Bronchial epithelial cell (primary cell): Measurements from ENCODE around the gene ZNF784. TPM values are rescaled to one million over a fixed set of nuclear protein-coding genes. Genes with fewer than 3 reads are reported as not detected.
"Not testable (repeated sequence)": the region's sequence is repeated elsewhere in the genome, so short reads cannot be mapped to it uniquely, and the experiment has no call there.

Experiments used
- DNase-seq: peaks from one replicate; pipeline ENCODE4 v3.0.0-alpha.2; 2010; ENCODE audit warnings: low read depth
- FAIRE-seq: peaks from 2 replicates; lab custom pipeline; 2011; peaks lifted over from hg19 to GRCh38; lab: Jason Lieb, UNC
- H3K27me3 ChIP-seq: 2 replicates; pipeline ENCODE4 v1.5.1; 2011; ENCODE audit warnings: low read length; ENCODE audit not compliant: control insufficient read depth, insufficient read depth
- H3K36me3 ChIP-seq: 2 replicates; pipeline ENCODE4 v1.5.1; 2011; ENCODE audit warnings: low read length; ENCODE audit not compliant: control insufficient read depth, insufficient read depth
- H3K4me3 ChIP-seq: 2 replicates; pipeline ENCODE4 v1.5.1; 2011; ENCODE audit warnings: mild to moderate bottlenecking, low read depth, low read length, control low read depth
- CTCF ChIP-seq: IDR thresholded peaks from 2 replicates; pipeline ENCODE4 v1.5.1; 2011; ENCODE audit warnings: mild to moderate bottlenecking, moderate library complexity, low read length, control low read depth, inconsistent platforms; ENCODE audit not compliant: insufficient read depth, severe bottlenecking
- total RNA-seq: library from RNA; depleted of rRNA; stranded (reverse); fragments of >200 nt; gene quantifications from 2 replicates; pipeline ENCODE4 v1.2.1, GENCODE V29; 2014

The ZNF784 gene
- total RNA-seq, 1 donor from 2014 or later: 5.0 TPM

- no peak for DNase-seq
- no peak overlapping the region for H3K4me3 ChIP-seq
- H3K27me3 ChIP-seq: no peaks in the 10 kb centered on the region
- no peaks in the 10 kb centered on the region for H3K36me3 ChIP-seq
- no peak for FAIRE-seq
- no peak for TF ChIP-seq CTCF
These were observed 46.2 kb downstream of the ZNF784 start for GRCh38 chr19:55578031-55578760.

DNA sequence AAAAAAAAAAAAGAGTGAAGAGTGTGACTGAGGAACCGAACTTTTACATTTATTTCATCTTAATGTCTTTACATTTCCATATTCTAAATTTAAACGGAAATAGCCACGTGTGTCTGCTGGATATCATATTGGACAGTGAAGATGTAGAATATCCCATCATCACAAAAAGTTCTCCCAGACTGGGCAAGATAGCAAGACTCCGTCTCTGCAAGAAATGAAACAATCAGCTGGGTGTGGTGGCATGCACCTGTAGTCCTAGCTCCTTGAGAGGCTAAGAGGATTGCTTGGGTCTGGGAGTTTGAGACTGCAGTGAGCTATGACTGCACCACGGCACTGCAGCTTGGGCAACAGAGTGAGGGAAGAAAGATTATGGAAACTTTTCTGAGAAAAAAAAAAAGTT is 47.6 kb downstream of the ZNF784 start:
- H3K27me3 ChIP-seq: no peaks in the 10 kb centered on the region
- H3K4me3 ChIP-seq: no peak overlapping the region
- H3K36me3 ChIP-seq: no peaks in the 10 kb centered on the region
- FAIRE-seq (no peak), DNase-seq (no peak)
- no peak for TF ChIP-seq CTCF

DNA sequence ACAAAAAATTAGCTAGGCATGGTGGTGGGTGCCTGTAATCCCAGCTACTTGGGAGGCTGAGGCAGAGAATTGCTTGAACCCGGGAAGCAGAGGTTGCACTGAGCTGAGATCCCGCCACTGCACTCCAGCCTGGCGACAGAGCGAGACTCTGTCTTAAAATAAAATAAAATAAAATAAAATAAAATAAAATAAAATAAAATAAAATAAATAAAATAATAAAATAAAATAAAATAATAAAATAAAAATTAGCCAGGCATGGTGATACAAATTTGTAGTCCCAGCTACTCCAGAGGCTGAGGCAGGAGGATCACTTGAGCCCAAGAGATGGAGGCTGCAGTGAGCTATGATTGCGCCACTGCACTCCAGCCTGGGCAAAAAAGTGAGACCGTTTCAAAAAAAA is 50.4 kb downstream of the ZNF784 start:
- DNase-seq, H3K27me3 ChIP-seq, FAIRE-seq, H3K4me3 ChIP-seq, H3K36me3 ChIP-seq: not testable (repeated sequence)

Other genes starting within 250 kb of the ZNF784 start
- not detected in 2 replicates for gene TMEM190, start 247.7 kb downstream of the ZNF784 start, total RNA-seq
- gene TMEM238, start 240.3 kb downstream of the ZNF784 start, total RNA-seq: 3.1 and 10.0 TPM in 2 replicates
- 348 and 603 TPM in 2 replicates for gene RPL28, start 238.6 kb downstream of the ZNF784 start, total RNA-seq
- 38.2 and 50.4 TPM in 2 replicates for gene UBE2S, start 216.8 kb downstream of the ZNF784 start, total RNA-seq
- gene SHISA7, start 181.3 kb downstream of the ZNF784 start, total RNA-seq: not detected in 2 replicates
- 33.2 and 33.3 TPM in 2 replicates for gene ISOC2, start 162.9 kb downstream of the ZNF784 start, total RNA-seq
- not detected in 2 replicates for gene C19orf85, start 159.8 kb downstream of the ZNF784 start, total RNA-seq
- 0.79 and 1.0 TPM in 2 replicates for gene ZNF628, start 147.9 kb downstream of the ZNF784 start, total RNA-seq
- gene NAT14, start 139.4 kb downstream of the ZNF784 start, total RNA-seq: 2.4 and 3.5 TPM in 2 replicates
- gene SSC5D, start 136.1 kb downstream of the ZNF784 start, total RNA-seq: under 0.01 and 0.26 TPM in 2 replicates
- gene SBK2, start 87.4 kb downstream of the ZNF784 start, total RNA-seq: not detected in 2 replicates
- not detected in 2 replicates for gene SBK3, start 79.0 kb downstream of the ZNF784 start, total RNA-seq
- 1.8 and 2.2 TPM in 2 replicates for gene ZNF579, start 43.7 kb downstream of the ZNF784 start, total RNA-seq
- 2.1 and 3.5 TPM in 2 replicates for gene FIZ1, start 25.0 kb downstream of the ZNF784 start, total RNA-seq
- 18.4 and 19.6 TPM in 2 replicates for gene ZNF524, start 24.3 kb downstream of the ZNF784 start, total RNA-seq
- gene ZNF865, start 18.9 kb downstream of the ZNF784 start, total RNA-seq: 0.53 and 0.64 TPM in 2 replicates
- 2.4 and 2.7 TPM in 2 replicates for gene ZNF580, start 16.4 kb upstream of the ZNF784 start, total RNA-seq
- 9.6 and 19.2 TPM in 2 replicates for gene ZNF581, start 19.1 kb upstream of the ZNF784 start, total RNA-seq
- gene CCDC106, start 23.6 kb upstream of the ZNF784 start, total RNA-seq: 2.6 and 2.9 TPM in 2 replicates
- gene U2AF2, start 30.5 kb upstream of the ZNF784 start, total RNA-seq: 121 and 140 TPM in 2 replicates
- gene EPN1, start 50.7 kb upstream of the ZNF784 start, total RNA-seq: 28.2 and 80.5 TPM in 2 replicates
- gene NLRP9, start 113.8 kb upstream of the ZNF784 start, total RNA-seq: not detected in 2 replicates
- not detected in 2 replicates for gene RFPL4A, start 134.5 kb upstream of the ZNF784 start, total RNA-seq
- gene RFPL4AL1, start 144.6 kb upstream of the ZNF784 start, total RNA-seq: not detected in 2 replicates
- gene NLRP11, start 207.4 kb upstream of the ZNF784 start, total RNA-seq: not detected in 2 replicates
- gene NLRP4, start 212.0 kb upstream of the ZNF784 start, total RNA-seq: not detected in 2 replicates